GM21576 (cell line): Measurements from ENCODE around the gene GNG12.
A peak's percentile ranks its signal among the peaks of the same experiment; 100 is the strongest.

Source experiments
- ATAC-seq: cut with Tn5 transposase; IDR thresholded peaks from one replicate; pipeline ENCODE4 v1.9.1; 2021; ENCODE audit warnings: mild to moderate bottlenecking, moderate library complexity; ENCODE audit not compliant: unreplicated experiment

GNG12 gene

DNA sequence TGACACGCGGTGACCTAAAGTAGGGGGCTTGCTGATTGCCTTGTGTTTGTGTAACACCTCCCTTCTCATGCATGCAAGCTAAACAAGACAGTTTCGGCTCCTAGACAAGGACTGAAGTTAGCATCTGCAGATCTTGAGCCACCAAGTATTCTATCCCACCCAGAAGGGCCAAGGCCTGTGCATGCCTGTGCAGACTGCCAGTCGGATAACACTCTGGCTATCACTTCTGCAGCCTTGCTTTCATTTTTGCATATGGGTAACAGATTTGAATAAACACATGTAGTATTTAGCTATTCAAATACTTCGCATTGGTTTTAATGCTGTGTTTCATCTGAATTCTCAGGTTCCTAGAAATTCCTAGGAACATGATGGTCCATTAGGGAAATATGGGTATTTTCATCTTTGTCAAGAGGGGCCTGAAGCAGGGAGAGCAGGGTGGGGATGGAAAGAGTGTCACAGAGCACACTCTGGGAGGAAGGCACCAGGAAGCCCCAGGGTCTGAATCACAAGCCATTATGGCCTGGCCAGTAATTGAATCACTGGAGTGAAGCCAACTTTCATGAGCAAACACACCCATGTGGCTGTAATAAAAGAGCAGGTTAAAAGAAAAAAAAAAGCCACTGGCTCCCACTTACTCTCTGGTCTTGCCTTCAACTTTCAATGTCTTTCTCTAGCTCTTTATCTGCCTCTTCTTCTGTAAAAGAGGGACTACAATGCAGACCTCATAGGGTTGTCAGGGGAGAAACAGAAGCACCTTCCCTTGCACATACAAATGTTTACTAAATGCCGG lies 120.0 kb downstream of the GNG12 start:
- ATAC-seq = no peak

DNA sequence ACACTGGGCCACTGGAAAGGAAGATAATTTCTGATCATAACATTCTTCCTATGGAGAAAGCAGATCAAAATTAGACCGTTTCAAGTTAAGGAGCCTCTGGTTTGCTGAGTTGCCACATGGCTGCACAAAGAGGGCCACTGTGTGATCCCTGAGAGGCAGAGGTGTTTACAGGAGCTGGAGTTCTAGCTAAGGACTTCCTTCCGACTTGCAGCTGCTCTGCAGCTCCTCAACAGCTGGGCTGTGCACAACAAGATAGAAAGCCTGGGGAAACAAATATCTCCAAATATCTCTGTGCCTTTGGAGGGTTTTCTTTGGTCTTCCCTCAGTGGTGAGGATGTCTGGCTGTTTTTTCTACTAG lies 121.4 kb downstream of the GNG12 start:
- peak; percentile 54 for ATAC-seq

DNA sequence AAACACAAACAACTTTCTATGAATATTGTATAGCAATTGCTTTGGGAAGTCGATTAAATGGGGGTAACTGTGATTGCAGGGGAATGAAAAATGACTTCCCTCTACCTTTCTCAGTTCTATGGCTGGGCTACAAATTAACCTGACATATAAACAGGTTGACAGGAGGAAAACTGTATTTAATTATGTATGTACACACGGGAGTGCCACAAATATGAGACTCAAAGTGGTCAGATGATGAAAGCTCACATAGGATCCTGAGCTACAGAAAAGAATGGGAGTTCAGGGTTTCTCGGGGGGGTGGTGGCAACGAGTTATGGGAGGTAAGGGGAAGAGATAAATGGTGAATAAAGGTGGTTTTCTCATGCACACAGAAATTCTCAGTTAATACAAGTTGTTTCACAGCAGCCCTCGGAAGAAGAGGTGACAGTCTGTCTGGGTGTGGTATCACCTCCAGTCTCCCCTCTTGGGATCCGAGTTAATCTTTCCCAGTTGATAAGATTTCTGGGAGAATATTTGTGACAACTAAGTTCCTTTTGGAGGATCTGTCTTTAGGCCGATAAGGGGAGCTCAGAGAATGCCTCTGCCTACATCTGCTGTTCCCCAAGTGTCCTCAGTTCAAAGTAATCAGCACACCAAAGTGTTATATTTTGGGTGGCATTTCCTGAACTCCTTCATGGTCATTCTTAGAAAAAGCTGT lies 122.0 kb downstream of the GNG12 start:
- ATAC-seq = peak; percentile 16

DNA sequence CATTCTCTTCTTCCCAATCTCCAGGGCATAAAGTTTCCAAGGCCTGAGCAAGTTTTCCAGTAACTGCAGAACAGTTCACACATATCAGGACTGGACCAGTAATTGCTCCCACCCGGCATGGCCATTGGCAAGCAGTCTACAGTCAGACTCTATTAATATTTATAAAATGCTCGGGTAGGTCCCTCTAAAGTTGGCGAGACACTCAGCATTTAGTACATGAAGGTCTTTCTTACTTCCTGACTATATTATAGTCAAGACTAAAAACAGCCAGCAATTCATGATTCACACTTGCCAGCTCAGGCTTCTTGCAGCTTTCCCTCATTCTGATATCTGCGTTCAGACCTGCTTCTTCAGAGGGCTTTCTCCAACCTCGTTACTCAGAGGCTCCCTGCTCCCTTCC lies 122.8 kb downstream of the GNG12 start:
- no peak for ATAC-seq

DNA sequence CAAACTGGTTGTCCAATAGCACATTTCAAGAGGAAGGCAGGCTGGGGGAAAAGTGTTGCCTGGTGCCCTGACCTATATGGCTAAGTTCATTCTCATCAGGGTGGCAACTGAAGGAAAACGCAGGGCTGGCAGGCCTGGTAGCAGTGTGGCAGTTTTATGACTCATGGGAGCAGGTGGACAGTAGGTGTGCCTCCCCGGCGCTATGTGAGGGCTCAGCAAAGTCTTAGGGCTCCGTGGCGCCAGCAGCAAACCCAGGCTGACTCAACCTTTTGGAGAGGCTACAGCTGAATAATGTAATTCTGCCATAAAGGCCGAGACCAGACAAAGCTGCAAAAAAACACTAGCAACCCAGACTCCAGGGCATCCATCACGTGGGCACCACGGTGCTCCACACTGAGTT lies 124.7 kb downstream of the GNG12 start:
- ATAC-seq = no peak

DNA sequence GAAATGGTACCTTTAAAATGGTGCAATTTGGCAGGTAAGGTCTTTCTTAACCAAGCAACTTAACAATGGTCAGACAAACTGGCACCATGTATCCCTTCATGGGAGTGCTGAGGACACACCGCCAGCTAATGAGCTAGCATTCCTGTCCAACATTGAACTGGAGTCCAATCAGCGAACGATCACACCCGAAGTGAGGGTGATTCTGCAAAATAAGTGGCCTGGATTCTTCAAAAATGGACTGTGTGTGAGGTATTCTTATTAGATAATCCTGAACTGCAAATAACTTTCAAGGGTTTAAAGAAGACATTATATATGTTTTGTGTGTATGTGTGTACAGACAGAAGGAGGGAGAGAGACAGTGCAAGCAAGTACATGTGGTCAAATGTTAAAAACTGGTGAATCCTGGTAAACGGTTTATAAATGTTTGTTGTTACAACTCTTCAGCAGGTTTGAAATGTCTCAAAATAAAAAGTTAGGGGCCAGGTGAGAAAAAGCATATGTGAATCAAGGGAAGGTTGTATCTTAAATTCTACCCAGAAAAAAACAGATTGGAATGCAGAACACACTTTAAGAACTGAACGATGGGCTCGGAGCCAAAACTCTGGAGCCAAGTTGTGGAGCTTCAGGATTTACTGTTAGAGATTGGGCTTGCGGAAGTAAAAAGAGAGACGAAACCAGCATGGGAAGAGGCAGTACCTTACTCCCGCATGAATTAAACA lies 127.4 kb downstream of the GNG12 start:
- no peak for ATAC-seq

DNA sequence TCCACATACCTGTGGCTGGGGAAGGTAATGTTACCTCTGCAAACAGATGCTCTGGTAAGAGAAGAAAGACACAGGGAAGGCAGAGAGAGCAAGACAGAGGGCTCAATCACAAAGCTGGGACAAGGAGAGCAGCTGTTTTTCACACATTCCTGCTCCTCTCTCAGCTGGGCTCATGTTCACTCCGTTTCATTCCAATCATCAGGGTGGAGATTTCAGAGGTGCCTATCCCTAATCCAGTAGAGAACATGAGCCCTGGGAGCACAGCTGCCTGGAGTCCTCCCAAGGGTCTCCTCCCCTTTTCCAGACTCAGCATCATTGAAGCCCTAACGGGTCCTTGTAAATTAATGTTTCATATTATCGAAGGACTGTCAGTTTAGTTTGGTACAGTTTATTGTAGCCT lies 128.9 kb downstream of the GNG12 start:
- no peak for ATAC-seq

DNA sequence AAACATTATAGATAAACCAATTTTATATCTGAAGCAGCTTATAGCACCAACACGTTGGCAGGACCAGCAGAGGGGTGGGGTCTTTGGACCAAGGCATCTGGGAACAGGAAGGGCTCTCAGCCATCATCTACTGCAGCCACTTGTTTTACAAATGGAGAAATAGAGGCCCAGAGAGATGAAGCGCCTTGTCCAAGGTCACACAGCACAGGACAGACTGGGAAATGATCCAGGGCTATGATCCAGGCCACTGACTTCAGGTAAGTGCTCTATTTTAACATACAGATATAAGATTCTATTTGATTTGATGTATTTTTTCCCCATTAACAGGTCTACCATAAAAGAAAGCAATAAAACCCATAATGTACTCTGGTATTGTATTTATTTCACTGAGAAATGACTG lies 131.4 kb downstream of the GNG12 start:
- no peak for ATAC-seq

DNA sequence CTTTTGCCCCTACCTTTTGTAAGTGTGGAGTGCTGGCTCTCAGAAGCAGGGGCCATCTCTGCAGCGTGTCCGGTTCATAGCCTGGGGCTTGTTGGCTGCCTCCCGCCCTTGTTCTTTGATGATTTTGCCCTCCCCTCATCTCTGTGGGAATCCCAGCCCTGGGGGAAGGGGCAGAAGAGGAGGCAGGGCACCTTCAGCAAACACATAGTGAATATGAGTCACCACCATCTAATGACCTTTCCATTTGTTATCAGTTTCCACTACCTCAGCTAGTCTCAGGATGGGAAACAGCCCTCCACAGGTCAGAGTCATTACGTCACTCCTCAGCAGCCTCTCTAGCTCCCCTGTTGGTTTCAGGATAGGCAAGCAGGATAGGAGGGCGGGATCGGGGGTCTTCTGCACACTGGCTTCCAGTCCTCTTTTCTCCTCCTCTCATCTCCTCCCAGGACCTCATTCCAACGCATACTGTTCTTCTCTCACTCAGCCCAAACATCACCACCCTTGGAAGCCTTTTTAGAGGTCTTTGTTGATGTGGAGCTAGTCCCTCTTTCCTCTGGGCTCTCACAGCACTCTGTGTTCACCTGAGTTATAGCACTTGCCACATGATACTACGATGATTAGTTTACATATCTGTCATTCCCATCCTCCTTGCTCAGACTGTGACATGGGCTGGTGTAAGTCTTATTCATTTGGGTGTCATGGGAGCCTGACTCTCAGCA lies 132.4 kb downstream of the GNG12 start:
- ATAC-seq = peak; percentile 43

DNA sequence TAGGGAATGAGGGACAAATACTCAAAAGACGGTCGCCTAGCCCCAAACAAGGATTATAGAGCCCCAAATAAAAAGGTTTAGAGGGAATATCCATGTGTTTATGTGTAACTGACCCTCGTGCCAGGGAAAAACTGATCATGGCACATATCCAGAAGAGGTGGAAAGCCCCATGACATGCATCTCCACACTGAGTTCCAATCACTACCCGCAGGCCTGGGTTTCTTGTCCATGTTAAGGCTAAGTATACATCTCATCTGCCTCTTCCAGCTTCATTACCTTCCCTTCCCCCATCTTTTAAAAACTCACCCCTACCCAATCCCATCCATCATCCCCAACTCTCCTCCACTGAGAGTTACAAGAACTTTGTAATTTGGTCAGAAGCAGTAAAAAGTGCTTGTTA lies 133.0 kb downstream of the GNG12 start:
- no peak for ATAC-seq

DNA sequence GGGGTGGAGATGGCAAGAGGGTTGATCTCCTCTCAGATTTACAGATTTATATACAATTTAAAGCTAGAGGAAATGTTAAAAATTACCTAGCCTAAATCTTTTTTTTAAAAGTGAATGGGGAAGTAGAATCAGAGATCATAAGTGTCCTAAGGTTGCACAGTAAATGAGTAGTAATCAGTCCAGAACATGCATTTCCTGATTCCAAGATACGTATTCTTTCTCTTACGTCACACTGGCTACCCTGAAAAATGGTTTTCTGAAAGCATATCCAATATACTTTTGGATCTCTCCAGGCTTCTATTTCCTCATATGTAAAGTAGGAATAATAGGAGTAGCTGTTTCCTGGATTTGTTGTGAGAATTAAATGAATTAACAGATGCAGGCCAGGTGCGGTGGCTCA lies 136.6 kb downstream of the GNG12 start:
- ATAC-seq = no peak

DNA sequence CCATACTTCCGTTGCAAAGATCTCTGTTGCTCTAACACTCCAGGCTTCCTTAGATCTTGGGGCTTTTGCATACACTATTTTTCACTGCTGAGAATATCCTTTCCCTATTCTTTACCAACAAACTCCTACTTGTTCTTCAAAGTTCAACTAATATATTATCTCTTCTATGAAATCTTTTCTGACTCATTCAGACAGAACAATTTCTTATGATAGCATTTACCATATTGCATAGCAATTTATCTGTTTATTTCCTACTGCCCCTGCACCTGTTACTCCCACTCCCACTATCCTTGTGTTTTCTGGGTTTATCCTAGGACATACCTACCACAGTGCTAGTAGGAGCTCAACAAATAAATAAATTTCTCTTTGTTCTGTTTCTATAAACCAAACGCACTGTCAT lies 137.3 kb downstream of the GNG12 start:
- no peak for ATAC-seq

DNA sequence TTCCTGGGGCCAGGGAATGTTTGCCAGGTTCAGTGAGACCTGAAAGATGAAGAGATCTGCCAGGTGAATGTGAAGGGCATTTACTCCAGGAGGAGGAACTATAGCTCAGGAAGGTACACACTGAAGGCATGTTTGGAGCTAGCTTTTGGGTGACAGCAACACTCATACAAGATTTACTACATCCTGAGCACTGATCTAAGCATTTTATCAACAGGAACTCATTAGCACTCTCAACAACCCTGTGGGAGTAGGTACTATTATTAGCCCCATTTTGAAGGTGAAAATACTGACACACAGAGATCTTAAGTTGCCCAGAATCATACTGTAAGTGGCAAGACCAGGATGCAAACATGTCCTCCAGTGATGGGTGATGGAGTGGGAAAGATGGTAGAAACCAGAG lies 141.6 kb downstream of the GNG12 start:
- no peak for ATAC-seq

DNA sequence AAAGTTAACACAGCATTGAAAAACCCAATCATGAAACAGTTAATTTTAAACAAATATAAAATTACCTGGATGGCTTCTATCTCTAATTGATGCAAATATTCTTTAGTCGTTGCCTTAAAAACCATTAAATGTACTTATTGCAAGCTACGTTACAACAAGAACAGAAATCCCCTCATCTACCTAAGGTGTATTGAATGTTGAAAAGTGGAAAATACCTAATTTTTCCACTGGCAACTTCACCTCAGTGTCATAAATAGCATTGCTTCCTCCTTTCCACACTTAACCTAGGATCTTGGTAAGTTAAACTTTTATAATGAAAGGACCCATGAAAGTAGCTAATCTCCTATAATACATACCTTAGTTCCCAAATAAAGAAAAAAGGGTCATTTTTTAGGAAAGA lies 142.9 kb downstream of the GNG12 start:
- no peak for ATAC-seq

DNA sequence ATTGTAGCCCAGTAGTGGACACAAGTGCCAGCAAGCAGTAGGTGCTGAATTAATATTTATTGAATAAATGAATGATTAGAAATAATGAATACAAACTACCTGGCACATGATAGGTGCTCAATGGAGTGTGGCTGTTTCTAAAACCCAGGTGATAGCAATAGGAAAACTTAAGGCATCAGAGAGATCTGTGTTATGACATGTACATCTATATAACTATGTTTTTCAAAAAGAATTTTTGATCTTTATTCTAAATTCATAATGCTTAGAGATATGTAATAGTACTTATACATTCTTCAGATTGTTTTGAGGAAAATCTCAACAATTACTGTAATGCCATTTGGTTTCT lies 143.3 kb downstream of the GNG12 start:
- ATAC-seq = no peak

DNA sequence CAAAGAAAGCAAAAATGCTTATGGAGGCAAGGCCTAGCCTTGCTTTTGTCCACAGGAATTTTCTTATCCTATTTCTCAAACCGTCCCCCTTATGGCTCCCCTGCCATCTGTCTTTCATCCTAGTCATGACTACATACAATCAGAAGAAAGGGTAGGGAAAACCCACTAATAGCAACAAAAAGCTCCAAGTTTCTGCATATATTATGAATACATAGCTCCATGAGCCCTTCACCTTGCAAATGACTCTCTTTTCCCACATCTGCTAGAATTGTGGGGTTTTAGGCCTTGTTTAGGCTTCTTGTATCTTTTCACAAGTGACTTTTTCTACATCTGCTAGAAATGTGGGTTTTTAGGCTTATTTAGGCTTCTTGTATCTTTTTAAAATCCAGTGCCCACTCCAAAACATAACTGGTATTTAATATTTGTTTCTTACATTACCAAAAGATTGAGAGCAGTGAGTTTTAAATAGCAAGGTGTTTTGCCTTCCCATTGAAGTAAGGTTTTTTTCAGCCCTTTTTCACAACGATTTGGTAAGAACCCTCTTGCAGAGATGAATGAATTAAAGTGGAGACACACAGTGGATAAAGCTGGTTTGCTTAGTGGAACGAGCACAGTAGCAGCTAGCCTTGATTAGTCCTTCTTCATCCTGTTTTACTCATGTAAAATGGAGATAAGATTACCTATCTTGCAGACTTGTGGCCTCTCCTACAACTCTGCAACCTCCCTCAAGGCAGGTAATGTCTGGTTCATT lies 143.8 kb downstream of the GNG12 start:
- ATAC-seq = no peak

DNA sequence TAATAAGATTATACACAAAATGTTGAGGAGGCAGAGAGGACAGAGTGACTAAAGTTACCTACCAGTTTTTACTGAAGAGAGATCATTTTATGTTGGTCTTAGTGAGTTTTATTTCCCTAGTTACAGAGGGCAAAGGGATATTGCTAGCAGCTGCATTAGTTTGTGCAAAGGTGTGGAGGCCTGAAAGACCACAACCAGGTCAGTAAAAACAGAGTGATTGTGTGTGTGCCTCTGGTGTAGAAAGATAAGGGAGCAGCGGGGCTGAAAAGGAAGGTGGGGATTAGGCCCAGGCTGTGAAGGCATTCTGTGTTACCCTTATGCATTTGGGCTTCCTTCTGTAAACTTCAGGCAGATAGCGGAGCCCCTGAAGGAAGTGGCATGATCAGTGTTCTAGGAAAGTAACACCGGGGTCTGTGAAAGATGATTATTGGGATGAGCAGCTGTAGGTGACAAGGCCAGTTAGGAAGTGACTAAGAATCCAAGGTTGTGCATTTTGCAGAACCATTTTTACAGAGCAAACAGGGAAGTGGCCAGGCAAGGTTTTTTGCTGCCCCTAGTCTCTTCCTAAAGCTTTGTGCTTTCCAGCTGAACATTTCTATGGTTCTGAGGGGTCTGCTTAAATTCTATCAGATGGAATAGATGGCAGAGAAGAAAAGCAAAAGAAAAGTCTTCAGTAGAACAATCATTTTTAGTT lies 144.6 kb downstream of the GNG12 start:
- ATAC-seq = no peak

DNA sequence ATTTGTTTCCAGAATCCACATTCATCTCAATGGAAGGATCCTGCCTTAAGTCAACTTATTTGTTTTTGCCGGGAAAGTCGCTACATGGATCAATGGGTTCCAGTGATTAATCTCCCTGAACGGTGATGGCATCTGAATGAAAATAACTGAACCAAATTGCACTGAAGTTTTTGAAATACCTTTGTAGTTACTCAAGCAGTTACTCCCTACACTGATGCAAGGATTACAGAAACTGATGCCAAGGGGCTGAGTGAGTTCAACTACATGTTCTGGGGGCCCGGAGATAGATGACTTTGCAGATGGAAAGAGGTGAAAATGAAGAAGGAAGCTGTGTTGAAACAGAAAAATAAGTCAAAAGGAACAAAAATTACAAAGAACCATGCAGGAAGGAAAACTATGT lies 145.6 kb downstream of the GNG12 start:
- ATAC-seq = no peak

DNA sequence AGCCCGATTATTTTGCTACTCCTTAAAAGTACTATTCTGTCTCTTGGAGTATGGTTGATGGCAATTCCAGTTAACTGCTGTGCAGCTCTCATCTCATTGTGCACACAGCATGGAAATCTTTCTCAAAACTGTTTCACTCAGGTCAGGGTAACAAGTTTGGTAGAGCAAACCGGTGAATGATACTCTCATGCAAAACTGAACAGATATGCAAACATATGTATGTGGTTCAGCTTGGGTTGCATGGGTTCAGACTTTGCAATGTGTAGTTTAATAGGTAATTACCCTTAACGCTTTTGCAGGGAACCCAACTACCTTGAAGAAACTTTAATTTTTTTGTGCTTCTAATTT lies 146.1 kb downstream of the GNG12 start:
- ATAC-seq = no peak
